ENCODE data around the gene KLHDC8A. TPM values are rescaled to one million over a fixed set of nuclear protein-coding genes. Genes with fewer than 3 reads are reported as not detected.
A peak's percentile ranks its signal among the peaks of the same experiment; 100 is the strongest.

KLHDC8A gene
- total and polyA plus RNA-seq, 2 of the 13 experiments (the other 11 are each of a cell fraction or from before 2014, with no cell fraction given), result not detected

DNA sequence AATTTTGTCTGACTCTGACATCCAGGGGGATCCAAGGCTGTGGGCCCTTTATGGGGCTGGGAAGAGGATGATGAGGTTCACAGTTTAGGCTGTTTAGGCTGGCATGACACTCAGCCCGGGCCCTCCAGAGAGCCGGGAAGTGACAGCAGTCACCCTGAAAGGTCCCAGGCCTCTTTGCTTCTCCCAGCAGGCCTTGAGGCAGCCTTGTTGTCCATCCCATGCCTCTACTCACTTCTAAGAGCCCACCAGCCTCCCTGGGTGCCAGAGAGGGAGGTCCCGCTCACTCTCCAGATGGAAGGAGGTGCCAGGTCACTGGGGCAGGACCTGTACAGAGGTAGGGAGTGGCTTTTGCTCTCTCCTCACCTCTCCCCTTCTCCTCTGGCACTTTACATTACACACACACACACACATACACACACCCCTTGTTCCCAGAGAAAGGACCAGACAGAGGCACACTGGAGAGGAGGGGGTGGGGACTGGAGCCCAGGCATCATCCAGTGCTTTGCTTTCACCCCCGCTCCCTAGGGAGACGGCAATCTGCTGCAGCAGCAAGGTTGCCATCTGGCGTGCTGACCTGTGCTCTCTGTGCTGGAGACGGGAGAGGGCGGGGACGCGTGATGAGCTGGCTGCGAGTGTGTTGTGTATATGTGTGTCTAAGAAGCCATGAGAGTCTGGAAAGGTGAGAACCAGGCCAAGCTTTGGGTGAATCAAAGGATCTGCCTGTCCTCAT is 4.6 kb downstream of the KLHDC8A start:
- Histone ChIP-seq H3K9me3 (ENCODE audit: low read length) (no peaks in the 10 kb centered on the region), H3K4me2 (ENCODE audit: low read depth, low read length) (no peak overlapping the region), H3K36me3 (replicated peaks in 1 of 2; ENCODE audit: control insufficient read depth in 1 of 2, insufficient read depth in 2 of 2, low read length in 2 of 2) (no peaks in the 10 kb centered on the region), H3K4me3 (replicated peaks in 1 of 3; ENCODE audit: insufficient read depth in 1 of 3, low read depth in 2 of 3, low read length in 3 of 3) (no peak overlapping the region), H2AFZ (ENCODE audit: low read length) (no peak overlapping the region), H3K27ac (ENCODE audit: extremely low read length, insufficient read depth, low read length) (no peak overlapping the region), H3K27me3 (ENCODE audit: control insufficient read depth in 1 of 2, insufficient read depth in 2 of 2, low read length in 2 of 2) (peaks cover 7 to 62% of the 10 kb centered on the region in 2 experiments; a peak in 4 of 5 replicates), H3K79me2 (ENCODE audit: insufficient read depth, low read length) (no peaks in the 10 kb centered on the region), H3K9ac (ENCODE audit: insufficient read depth, low read depth, low read length) (no peak overlapping the region), H4K20me1 (ENCODE audit: insufficient read depth, low read length) (no peaks in the 10 kb centered on the region), H3K4me1 (ENCODE audit: insufficient read depth, low read length) (no peaks in the 10 kb centered on the region)
- in situ Hi-C loops (cut with HindIII; ENCODE audit: extremely low pct_ligation_motif_present, low pct_unique_long_range_greater_than_20kb) (no loop called here), intact Hi-C loops (cut with micrococcal nuclease; ENCODE audit: unreplicated experiment) (no loop called here)
- peak; percentile 85 for ATAC-seq
- CTCF ChIA-PET (ENCODE audit: low intra/inter-chr PET ratio, low total read pairs), result no interaction called here
- POLR2A ChIA-PET, result no interaction called here
- TF ChIP-seq ZNF33B (CRISPR knock-in tag; IDR thresholded peaks at IDR 0.05) (no peak), ZNF557 (CRISPR knock-in tag; IDR thresholded peaks at IDR 0.05) (no peak), SMARCC2 (IDR thresholded peaks at IDR 0.05) (no peak), CEBPB (IDR thresholded peaks at IDR 0.05; ENCODE audit: borderline replicate concordance, low read depth, low read length) (no peak), STAG1 (CRISPR knock-in tag; IDR thresholded peaks at IDR 0.05) (0 out of 2 replicates have a peak, but pooled peaks have one; percentile 33)
- TF ChIP-seq, protein P1, sequence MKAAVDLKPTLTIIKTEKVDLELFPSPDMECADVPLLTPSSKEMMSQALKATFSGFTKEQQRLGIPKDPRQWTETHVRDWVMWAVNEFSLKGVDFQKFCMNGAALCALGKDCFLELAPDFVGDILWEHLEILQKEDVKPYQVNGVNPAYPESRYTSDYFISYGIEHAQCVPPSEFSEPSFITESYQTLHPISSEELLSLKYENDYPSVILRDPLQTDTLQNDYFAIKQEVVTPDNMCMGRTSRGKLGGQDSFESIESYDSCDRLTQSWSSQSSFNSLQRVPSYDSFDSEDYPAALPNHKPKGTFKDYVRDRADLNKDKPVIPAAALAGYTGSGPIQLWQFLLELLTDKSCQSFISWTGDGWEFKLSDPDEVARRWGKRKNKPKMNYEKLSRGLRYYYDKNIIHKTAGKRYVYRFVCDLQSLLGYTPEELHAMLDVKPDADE (CRISPR knock-in tag; IDR thresholded peaks at IDR 0.05), result no peak
- TF ChIP-seq, protein P2, sequence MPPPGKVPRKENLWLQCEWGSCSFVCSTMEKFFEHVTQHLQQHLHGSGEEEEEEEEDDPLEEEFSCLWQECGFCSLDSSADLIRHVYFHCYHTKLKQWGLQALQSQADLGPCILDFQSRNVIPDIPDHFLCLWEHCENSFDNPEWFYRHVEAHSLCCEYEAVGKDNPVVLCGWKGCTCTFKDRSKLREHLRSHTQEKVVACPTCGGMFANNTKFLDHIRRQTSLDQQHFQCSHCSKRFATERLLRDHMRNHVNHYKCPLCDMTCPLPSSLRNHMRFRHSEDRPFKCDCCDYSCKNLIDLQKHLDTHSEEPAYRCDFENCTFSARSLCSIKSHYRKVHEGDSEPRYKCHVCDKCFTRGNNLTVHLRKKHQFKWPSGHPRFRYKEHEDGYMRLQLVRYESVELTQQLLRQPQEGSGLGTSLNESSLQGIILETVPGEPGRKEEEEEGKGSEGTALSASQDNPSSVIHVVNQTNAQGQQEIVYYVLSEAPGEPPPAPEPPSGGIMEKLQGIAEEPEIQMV (CRISPR knock-in tag; IDR thresholded peaks at IDR 0.05; ENCODE audit: low read depth), result no peak
- TF ChIP-seq, protein P3, sequence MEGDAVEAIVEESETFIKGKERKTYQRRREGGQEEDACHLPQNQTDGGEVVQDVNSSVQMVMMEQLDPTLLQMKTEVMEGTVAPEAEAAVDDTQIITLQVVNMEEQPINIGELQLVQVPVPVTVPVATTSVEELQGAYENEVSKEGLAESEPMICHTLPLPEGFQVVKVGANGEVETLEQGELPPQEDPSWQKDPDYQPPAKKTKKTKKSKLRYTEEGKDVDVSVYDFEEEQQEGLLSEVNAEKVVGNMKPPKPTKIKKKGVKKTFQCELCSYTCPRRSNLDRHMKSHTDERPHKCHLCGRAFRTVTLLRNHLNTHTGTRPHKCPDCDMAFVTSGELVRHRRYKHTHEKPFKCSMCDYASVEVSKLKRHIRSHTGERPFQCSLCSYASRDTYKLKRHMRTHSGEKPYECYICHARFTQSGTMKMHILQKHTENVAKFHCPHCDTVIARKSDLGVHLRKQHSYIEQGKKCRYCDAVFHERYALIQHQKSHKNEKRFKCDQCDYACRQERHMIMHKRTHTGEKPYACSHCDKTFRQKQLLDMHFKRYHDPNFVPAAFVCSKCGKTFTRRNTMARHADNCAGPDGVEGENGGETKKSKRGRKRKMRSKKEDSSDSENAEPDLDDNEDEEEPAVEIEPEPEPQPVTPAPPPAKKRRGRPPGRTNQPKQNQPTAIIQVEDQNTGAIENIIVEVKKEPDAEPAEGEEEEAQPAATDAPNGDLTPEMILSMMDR (CRISPR knock-in tag; IDR thresholded peaks at IDR 0.05), result peak; percentile 62
- TF ChIP-seq, protein P4, sequence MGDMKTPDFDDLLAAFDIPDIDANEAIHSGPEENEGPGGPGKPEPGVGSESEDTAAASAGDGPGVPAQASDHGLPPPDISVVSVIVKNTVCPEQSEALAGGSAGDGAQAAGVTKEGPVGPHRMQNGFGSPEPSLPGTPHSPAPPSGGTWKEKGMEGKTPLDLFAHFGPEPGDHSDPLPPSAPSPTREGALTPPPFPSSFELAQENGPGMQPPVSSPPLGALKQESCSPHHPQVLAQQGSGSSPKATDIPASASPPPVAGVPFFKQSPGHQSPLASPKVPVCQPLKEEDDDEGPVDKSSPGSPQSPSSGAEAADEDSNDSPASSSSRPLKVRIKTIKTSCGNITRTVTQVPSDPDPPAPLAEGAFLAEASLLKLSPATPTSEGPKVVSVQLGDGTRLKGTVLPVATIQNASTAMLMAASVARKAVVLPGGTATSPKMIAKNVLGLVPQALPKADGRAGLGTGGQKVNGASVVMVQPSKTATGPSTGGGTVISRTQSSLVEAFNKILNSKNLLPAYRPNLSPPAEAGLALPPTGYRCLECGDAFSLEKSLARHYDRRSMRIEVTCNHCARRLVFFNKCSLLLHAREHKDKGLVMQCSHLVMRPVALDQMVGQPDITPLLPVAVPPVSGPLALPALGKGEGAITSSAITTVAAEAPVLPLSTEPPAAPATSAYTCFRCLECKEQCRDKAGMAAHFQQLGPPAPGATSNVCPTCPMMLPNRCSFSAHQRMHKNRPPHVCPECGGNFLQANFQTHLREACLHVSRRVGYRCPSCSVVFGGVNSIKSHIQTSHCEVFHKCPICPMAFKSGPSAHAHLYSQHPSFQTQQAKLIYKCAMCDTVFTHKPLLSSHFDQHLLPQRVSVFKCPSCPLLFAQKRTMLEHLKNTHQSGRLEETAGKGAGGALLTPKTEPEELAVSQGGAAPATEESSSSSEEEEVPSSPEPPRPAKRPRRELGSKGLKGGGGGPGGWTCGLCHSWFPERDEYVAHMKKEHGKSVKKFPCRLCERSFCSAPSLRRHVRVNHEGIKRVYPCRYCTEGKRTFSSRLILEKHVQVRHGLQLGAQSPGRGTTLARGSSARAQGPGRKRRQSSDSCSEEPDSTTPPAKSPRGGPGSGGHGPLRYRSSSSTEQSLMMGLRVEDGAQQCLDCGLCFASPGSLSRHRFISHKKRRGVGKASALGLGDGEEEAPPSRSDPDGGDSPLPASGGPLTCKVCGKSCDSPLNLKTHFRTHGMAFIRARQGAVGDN (CRISPR knock-in tag; IDR thresholded peaks at IDR 0.05), result 0 out of 2 replicates have a peak, but pooled peaks have one; percentile 10
- peak; percentile 12 for DNase-seq (ENCODE audit: low spot score)
- WGBS (ENCODE audit: low lambda C conversion rate), result 6% methylated on average over 9 of the region's 11 CpGs
- FAIRE-seq, result no peak
- BruUV-seq (replicated peaks), result no TSS peak

Measured in HepG2 (cell line).